GM23338 (cell line): ENCODE data around the gene CENPL. TPM values are rescaled to one million over a fixed set of nuclear protein-coding genes. Genes with fewer than 3 reads are reported as not detected.

Experiments used
- ATAC-seq: fragments of 200-7000 bp; cut with Tn5 transposase; 3 replicates; pipeline ENCODE4 v1.9.1; 2020
- DNase-seq: peaks from one replicate; pipeline ENCODE4 v3.0.0-alpha.2; 2015; ENCODE audit warnings: low spot score
- H2AFZ ChIP-seq: fragments of 200-600 bp; sonication (generic); 2 replicates; pipeline ENCODE4 v1.8.0; 2016; ENCODE audit warnings: antibody characterized with exemption, mild to moderate bottlenecking, moderate library complexity
- H3F3A ChIP-seq: fragments of 200-600 bp; sonication (generic); replicated peaks from 2 replicates; pipeline ENCODE4 v1.8.0; 2017; ENCODE audit warnings: antibody characterized with exemption, mixed run types, low read depth
- H3K27ac ChIP-seq: fragments of 200-600 bp; sonication (generic); 2 replicates; pipeline ENCODE4 v1.6.1; 2016; ENCODE audit warnings: low read depth
- H3K27me3 ChIP-seq: fragments of 200-600 bp; sonication (generic); 2 replicates; pipeline ENCODE4 v1.8.0; 2016; ENCODE audit warnings: mild to moderate bottlenecking, mixed run types, moderate library complexity; ENCODE audit not compliant: insufficient read depth
- H3K36me3 ChIP-seq: fragments of 200-600 bp; sonication (generic); 2 replicates; pipeline ENCODE4 v1.8.0; 2016; ENCODE audit warnings: mild to moderate bottlenecking; ENCODE audit not compliant: insufficient read depth
- H3K4me1 ChIP-seq: fragments of 200-600 bp; sonication (generic); 2 replicates; pipeline ENCODE4 v1.8.0; 2016; ENCODE audit warnings: mild to moderate bottlenecking, moderate library complexity; ENCODE audit not compliant: insufficient read depth
- H3K4me2 ChIP-seq: fragments of 200-600 bp; sonication (generic); 2 replicates; pipeline ENCODE4 v1.7.1; 2017; ENCODE audit warnings: mixed run types
- H3K4me3 ChIP-seq: fragments of 200-600 bp; sonication (generic); 2 replicates; pipeline ENCODE4 v1.6.1; 2016; ENCODE audit warnings: mixed run types
- H3K79me2 ChIP-seq: fragments of 200-600 bp; sonication (generic); replicated peaks from 2 replicates; pipeline ENCODE4 v1.8.0; 2017; ENCODE audit warnings: mild to moderate bottlenecking; ENCODE audit not compliant: insufficient read depth
- H3K9me2 ChIP-seq: fragments of 200-600 bp; sonication (generic); 2 replicates; pipeline ENCODE4 v1.8.0; 2017; ENCODE audit not compliant: insufficient read depth
- H4K20me1 ChIP-seq: fragments of 200-600 bp; sonication (generic); replicated peaks from 2 replicates; pipeline ENCODE4 v1.8.0; 2017; ENCODE audit warnings: mild to moderate bottlenecking; ENCODE audit not compliant: insufficient read depth
- H3K27ac Mint-ChIP-seq: 2 replicates; pipeline ENCODE4 v1.8.0; 2020; ENCODE audit warnings: inconsistent platforms, mild to moderate bottlenecking, moderate library complexity, mixed read lengths
- H3K27me3 Mint-ChIP-seq: 3 replicates; pipeline ENCODE4 v1.8.0; 2022; ENCODE audit warnings: low read depth, mild to moderate bottlenecking, moderate library complexity, mixed read lengths, inconsistent platforms; ENCODE audit not compliant: insufficient read depth, poor library complexity
- H3K36me3 Mint-ChIP-seq: 3 replicates; pipeline ENCODE4 v1.8.0; 2021; ENCODE audit warnings: low read depth, mild to moderate bottlenecking, inconsistent platforms, moderate library complexity, mixed read lengths
- H3K4me1 Mint-ChIP-seq: 3 replicates; pipeline ENCODE4 v1.8.0; 2020; ENCODE audit warnings: mild to moderate bottlenecking, inconsistent platforms, mixed read lengths
- H3K4me3 Mint-ChIP-seq: 3 replicates; pipeline ENCODE4 v1.8.0; 2021; ENCODE audit warnings: moderate library complexity, mild to moderate bottlenecking, inconsistent platforms, mixed read lengths
- H3K9me3 Mint-ChIP-seq: 3 replicates; pipeline ENCODE4 v1.8.0; 2020; ENCODE audit warnings: moderate library complexity, mild to moderate bottlenecking, inconsistent platforms, mixed read lengths
- CREB1 ChIP-seq: fragments of 250-450 bp; sonication (Bioruptor Pico); IDR thresholded peaks from 2 replicates; pipeline ENCODE4 v1.5.0; 2020; ENCODE audit warnings: low read depth, mild to moderate bottlenecking, moderate library complexity
- CTCF ChIP-seq, 2 experiments: fragments of 200-600 bp in 1 of 2; sonication (generic) in 1 of 2; conservative IDR thresholded peaks; 2 replicates each; pipeline versions ENCODE4 v1.5.1 to v1.6.1; 2016 to 2017; ENCODE audit warnings: antibody characterized with exemption in 2 of 2, low read depth in 2 of 2, mild to moderate bottlenecking in 2 of 2, moderate library complexity in 1 of 2
- ETS1 ChIP-seq: IDR thresholded peaks from 2 replicates; pipeline ENCODE4 v1.6.1; 2016; ENCODE audit warnings: antibody characterized with exemption
- EZH2 ChIP-seq: fragments of 200-600 bp; sonication (generic); IDR thresholded peaks from one replicate; pipeline ENCODE4 v1.8.0; 2017; ENCODE audit warnings: antibody characterized with exemption, mild to moderate bottlenecking, low read depth; ENCODE audit not compliant: unreplicated experiment
- NANOG ChIP-seq: IDR thresholded peaks from 2 replicates; pipeline ENCODE4 v1.6.1; 2016; ENCODE audit warnings: antibody characterized with exemption, borderline replicate concordance
- POLR2AphosphoS5 ChIP-seq: IDR thresholded peaks from 2 replicates; pipeline ENCODE4 v1.6.1; 2016; ENCODE audit warnings: antibody characterized with exemption, low read depth
- STAT1 ChIP-seq: IDR thresholded peaks from one replicate; pipeline ENCODE4 v1.6.1; 2016; ENCODE audit warnings: antibody characterized with exemption; ENCODE audit not compliant: unreplicated experiment
- ZNF114 ChIP-seq: fragments of 250-450 bp; sonication (Bioruptor Pico); IDR thresholded peaks from 2 replicates; pipeline ENCODE4 v1.5.0; 2020; ENCODE audit warnings: mild to moderate bottlenecking, moderate library complexity
- ZNF331 ChIP-seq: fragments of 250-450 bp; sonication (Bioruptor Pico); IDR thresholded peaks from 2 replicates; pipeline ENCODE4 v1.5.0; 2020; ENCODE audit warnings: low read depth, mild to moderate bottlenecking, moderate library complexity
- ZNF462 ChIP-seq: fragments of 250-450 bp; sonication (Bioruptor Pico); IDR thresholded peaks from 2 replicates; pipeline ENCODE4 v1.5.0; 2020; ENCODE audit warnings: mild to moderate bottlenecking, moderate library complexity
- polyA plus RNA-seq: library from polyadenylated mRNA; unstranded; fragments of >200 nt; fragmentation: Nextera tagmentation; extraction: Ambion mirVana; gene quantifications from 2 replicates; pipeline ENCODE4 v1.2.1, GENCODE V29; 2016
- total RNA-seq: library from RNA; depleted of rRNA; stranded (reverse); fragments of >200 nt; shearing (Covaris generic); gene quantifications from 2 replicates; pipeline ENCODE4 v1.2.3, GENCODE V29; 2014

CENPL gene
- total and polyA plus RNA-seq, 2 experiments from 2014 or later, result 13.6 to 23.5 TPM

GRCh38 chr1:173827611-173828010 lies 2.9 kb upstream of the CENPL start:
- Mint-ChIP-seq H3K27me3 (no peaks in the 10 kb centered on the region), H3K4me3 (no peak overlapping the region), H3K4me1 (peaks cover 11% of the 10 kb centered on the region), H3K9me3 (no peaks in the 10 kb centered on the region; the same call in 2 of the 3 replicates), H3K27ac (no peak overlapping the region), H3K36me3 (peaks cover 27% of the 10 kb centered on the region)
- Histone ChIP-seq H3K27me3 (no peaks in the 10 kb centered on the region), H4K20me1 (no peaks in the 10 kb centered on the region), H3K4me3 (no peak overlapping the region), H3K79me2 (peaks cover 24% of the 10 kb centered on the region), H3K36me3 (peaks cover 11% of the 10 kb centered on the region; the same call in 1 of the 2 replicates), H3K27ac (no peak overlapping the region), H3K4me1 (peaks cover 7% of the 10 kb centered on the region), H3K4me2 (no peak overlapping the region), H2AFZ (no peak overlapping the region), H3K9me2 (no peaks in the 10 kb centered on the region), H3F3A (peaks cover 4% of the 10 kb centered on the region; the same call in 1 of the 2 replicates)
- no peak for ATAC-seq
- DNase-seq, result no peak
- no peak for TF ChIP-seq STAT1

GRCh38 chr1:173823781-173824314 lies 835 bp downstream of the CENPL start:
- Mint-ChIP-seq H3K36me3 (peaks cover 24% of the 10 kb centered on the region), H3K27ac (peak overlapping the region; percentile 99)
- peaks cover 4% of the 10 kb centered on the region; the same call in 1 of the 2 replicates for H3F3A ChIP-seq
- TF ChIP-seq ZNF331 (no peak), NANOG (no peak), ETS1 (no peak), POLR2AphosphoS5 (no peak), EZH2 (no peak), ZNF462 (CRISPR knock-in tag) (no peak), ZNF114 (CRISPR knock-in tag) (no peak), CTCF (conservative IDR thresholded peaks at IDR 0.05; ENCODE audit: low read depth in 2 of 2) (no peak), CREB1 (no peak)

More at GRCh38 chr1:173823781-173824314, 835 bp downstream of the CENPL start:
- peaks cover 13% of the 10 kb centered on the region; the same call in 1 of the 2 replicates for H4K20me1 ChIP-seq
- DNase-seq, result no peak
- H3K27me3 Mint-ChIP-seq, result no peaks in the 10 kb centered on the region
- H3K9me3 Mint-ChIP-seq, result no peaks in the 10 kb centered on the region; the same call in 2 of the 3 replicates
- peaks cover 11% of the 10 kb centered on the region for H3K4me1 Mint-ChIP-seq
- peak overlapping the region; percentile 100 for H3K4me3 Mint-ChIP-seq
- H2AFZ ChIP-seq, result peak overlapping the region; percentile 60; the same call in 1 of the 2 replicates
- peak overlapping the region; percentile 96 for H3K4me3 ChIP-seq
- peak overlapping the region; percentile 95 for H3K4me2 ChIP-seq
- peaks cover 17% of the 10 kb centered on the region for H3K36me3 ChIP-seq
- peaks cover 61% of the 10 kb centered on the region for H3K79me2 ChIP-seq
- ATAC-seq, result peak; percentile 63
- H3K4me1 ChIP-seq, result peaks cover 7% of the 10 kb centered on the region
- no peaks in the 10 kb centered on the region for H3K9me2 ChIP-seq
- H3K27me3 ChIP-seq, result no peaks in the 10 kb centered on the region
- peak overlapping the region; percentile 99 for H3K27ac ChIP-seq
